Common myeloid progenitor, CD34-positive (primary cell): ENCODE measurements around the gene POLR2A.

Source experiments
- CTCF ChIA-PET: fragments of 350-600 bp; sonication (Branson Sonifier 250); formaldehyde crosslinking; loops from one replicate; lab custom pipeline; 2021; ENCODE audit warnings: antibody characterized with exemption; lab: Charles Lee
- POLR2A ChIA-PET: fragments of 350-600 bp; sonication (Branson Sonifier 250); formaldehyde crosslinking; loops from one replicate; lab custom pipeline; 2021; ENCODE audit warnings: antibody characterized with exemption; lab: Charles Lee
- DNase-seq, 3 donors: peaks; one replicate each; pipeline versions ENCODE4 v3.0.0 to v3.0.0-alpha.2; 2013
- H3K27ac ChIP-seq, 2 experiments: 1 replicate in 1 of 2; 2 replicates in 1 of 2; pipeline ENCODE4 v1.7.0; 2013; ENCODE audit warnings: inconsistent platforms in 2 of 2, low read length in 2 of 2, mild to moderate bottlenecking in 2 of 2, low read depth in 1 of 2, moderate library complexity in 1 of 2; ENCODE audit not compliant: severe bottlenecking in 2 of 2, insufficient read depth in 1 of 2, poor library complexity in 1 of 2
- H3K27me3 ChIP-seq, 5 experiments: replicated peaks in 2 of 5; 1 replicate in 3 of 5; 2 replicates in 2 of 5; pipeline versions ENCODE4 v1.6.1 to v1.7.0; 2013; ENCODE audit warnings: low read length in 4 of 5, mild to moderate bottlenecking in 2 of 5, moderate library complexity in 2 of 5, inconsistent platforms in 1 of 5; ENCODE audit not compliant: insufficient read depth in 5 of 5, control insufficient read depth in 4 of 5
- H3K36me3 ChIP-seq, 4 experiments: 1 replicate in 2 of 4; 2 replicates in 2 of 4; pipeline versions ENCODE4 v1.6.1 to v1.7.0; 2013; ENCODE audit warnings: low read length in 3 of 4, control low read depth in 1 of 4, mild to moderate bottlenecking in 1 of 4; ENCODE audit not compliant: control insufficient read depth in 4 of 4, insufficient read depth in 4 of 4
- H3K4me1 ChIP-seq, 4 experiments: 1 replicate in 3 of 4; 2 replicates in 1 of 4; pipeline versions ENCODE4 v1.6.1 to v1.7.1; 2013; ENCODE audit warnings: low read length in 3 of 4, mild to moderate bottlenecking in 3 of 4, control low read depth in 1 of 4, inconsistent platforms in 1 of 4, moderate library complexity in 1 of 4; ENCODE audit not compliant: control insufficient read depth in 4 of 4, insufficient read depth in 4 of 4; ENCODE audit errors: control extremely low read depth in 1 of 4
- H3K4me3 ChIP-seq, 7 experiments: 1 replicate in 4 of 7; 2 replicates in 3 of 7; pipeline versions ENCODE4 v1.5.1 to v1.7.0; 2013; ENCODE audit warnings: mild to moderate bottlenecking in 7 of 7, low read length in 6 of 7, moderate library complexity in 6 of 7, inconsistent platforms in 2 of 7, low read depth in 2 of 7, control low read depth in 1 of 7; ENCODE audit not compliant: insufficient read depth in 4 of 7, control insufficient read depth in 1 of 7; ENCODE audit errors: extremely low read depth in 1 of 7
- H3K9me3 ChIP-seq, 5 experiments: 1 replicate in 4 of 5; 2 replicates in 1 of 5; pipeline versions ENCODE4 v1.6.1 to v1.7.1; 2013; ENCODE audit warnings: low read length in 4 of 5, mild to moderate bottlenecking in 2 of 5, inconsistent platforms in 1 of 5, low read depth in 1 of 5, moderate library complexity in 1 of 5; ENCODE audit not compliant: control insufficient read depth in 4 of 5, insufficient read depth in 2 of 5; ENCODE audit errors: control extremely low read depth in 1 of 5
- WGBS: methylation state at CpG from one replicate; pipeline ENCODE4 v1.1.5; 2013; ENCODE audit not compliant: insufficient coverage; 5-methylcytosine and 5-hydroxymethylcytosine counted together

The POLR2A gene

DNA sequence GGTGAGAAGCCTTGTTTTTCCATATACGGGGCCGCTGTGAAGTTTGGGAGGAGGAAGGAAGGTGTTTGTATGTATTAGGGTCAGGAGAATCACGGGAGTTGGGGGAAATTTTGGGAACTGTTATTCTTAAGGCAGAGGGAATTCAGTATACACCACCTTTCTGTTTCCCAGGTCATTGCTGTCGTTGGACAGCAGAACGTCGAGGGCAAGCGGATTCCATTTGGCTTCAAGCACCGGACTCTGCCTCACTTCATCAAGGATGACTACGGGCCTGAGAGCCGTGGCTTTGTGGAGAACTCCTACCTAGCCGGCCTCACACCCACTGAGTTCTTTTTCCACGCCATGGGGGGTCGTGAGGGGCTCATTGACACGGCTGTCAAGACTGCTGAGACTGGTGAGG is 17.6 kb downstream of the POLR2A start:
- H3K27me3 ChIP-seq = no peaks in the 10 kb centered on the region
- DNase-seq = no peak
- ChIA-PET CTCF (interaction anchor here (1.4 to 4.1 kb wide), 3 partner anchors 14 to 65 kb away, joined by 3 to 20 read pairs (median 7); partner anchors contain the start of genes SENP3 and TNFSF13), POLR2A (interaction anchor here (1.1 kb wide), 1 partner anchor 15 kb away, joined by 3 read pairs; no protein-coding TSS in a partner anchor)
- H3K9me3 ChIP-seq = no peaks in the 10 kb centered on the region
- no peak overlapping the region for H3K4me3 ChIP-seq
- WGBS = 92% methylated on average over 13 of the region's 14 CpGs
- no peak overlapping the region for H3K27ac ChIP-seq
- H3K36me3 ChIP-seq = peaks cover 32 to 92% (median 76%) of the 10 kb centered on the region in 4 experiments
- no peaks in the 10 kb centered on the region for H3K4me1 ChIP-seq

DNA sequence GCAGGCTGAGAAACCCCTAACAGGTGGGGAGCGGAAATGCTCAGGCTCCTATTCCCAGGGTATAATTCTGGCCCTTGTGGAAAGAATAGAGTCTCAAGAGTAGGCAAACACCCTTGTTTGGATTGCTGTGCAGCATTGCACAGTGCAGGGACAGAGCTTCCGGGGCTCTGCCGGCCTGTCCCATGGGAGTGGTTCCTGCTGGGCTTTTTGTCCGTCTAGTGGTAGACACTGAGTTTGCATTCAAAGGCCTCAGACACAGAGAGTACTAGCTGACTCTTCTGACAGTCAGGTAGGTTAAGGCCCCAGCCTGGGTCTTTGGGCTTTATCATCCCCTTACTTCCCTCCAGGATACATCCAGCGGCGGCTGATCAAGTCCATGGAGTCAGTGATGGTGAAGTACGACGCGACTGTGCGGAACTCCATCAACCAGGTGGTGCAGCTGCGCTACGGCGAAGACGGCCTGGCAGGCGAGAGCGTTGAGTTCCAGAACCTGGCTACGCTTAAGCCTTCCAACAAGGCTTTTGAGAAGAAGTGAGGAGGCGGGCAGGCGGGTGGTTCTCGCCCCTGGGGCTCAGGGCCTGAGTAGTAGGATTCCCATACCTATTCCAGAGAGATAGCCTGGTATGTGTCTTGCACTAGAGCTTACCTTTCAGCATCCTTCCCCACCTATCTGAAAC is 18.1 kb downstream of the POLR2A start:
- 96% methylated on average over 15 of the region's 20 CpGs for WGBS

DNA sequence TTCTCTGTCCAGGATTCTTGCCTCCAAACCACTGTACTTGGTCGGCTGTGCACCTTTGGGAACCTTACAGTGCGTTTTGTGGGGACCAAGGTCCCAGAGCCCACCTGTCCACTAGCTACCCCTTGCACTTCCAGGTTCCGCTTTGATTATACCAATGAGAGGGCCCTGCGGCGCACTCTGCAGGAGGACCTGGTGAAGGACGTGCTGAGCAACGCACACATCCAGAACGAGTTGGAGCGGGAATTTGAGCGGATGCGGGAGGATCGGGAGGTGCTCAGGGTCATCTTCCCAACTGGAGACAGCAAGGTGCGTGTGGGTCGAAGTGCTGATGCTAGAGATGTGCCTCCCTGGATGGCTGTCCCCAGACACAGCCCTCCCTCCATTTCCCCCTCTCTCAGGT is 18.8 kb downstream of the POLR2A start:
- 96% methylated on average over 13 of the region's 14 CpGs for WGBS
- CTCF ChIA-PET = interaction anchor here (0.7 to 4.1 kb wide), 11 partner anchors 9 to 149 kb away, joined by 3 to 20 read pairs (median 4); partner anchors contain the start of genes SENP3, TMEM95 and TNFSF13
- H3K36me3 ChIP-seq = peaks cover 29 to 90% (median 73%) of the 10 kb centered on the region in 4 experiments
- H3K27me3 ChIP-seq = no peaks in the 10 kb centered on the region
- no peak overlapping the region for H3K27ac ChIP-seq
- POLR2A ChIA-PET = interaction anchor here (1.0 kb wide), 1 partner anchor 66 kb away, joined by 4 read pairs; no protein-coding TSS in a partner anchor
- no peaks in the 10 kb centered on the region for H3K4me1 ChIP-seq
- H3K9me3 ChIP-seq = no peaks in the 10 kb centered on the region
- peak in 1 of 3 donors; percentile 40 for DNase-seq
- H3K4me3 ChIP-seq = no peak overlapping the region

More for the DNA sequence above, 18.1 kb downstream of the POLR2A start:
- CTCF ChIA-PET = interaction anchor here (0.7 to 4.1 kb wide), 9 partner anchors 8 to 149 kb away, joined by 3 to 20 read pairs (median 4); partner anchors contain the start of genes SENP3, TMEM95 and TNFSF13
- no peak for DNase-seq
- H3K27ac ChIP-seq = no peak overlapping the region
- POLR2A ChIA-PET = interaction anchor here (1.0 to 1.1 kb wide), 2 partner anchors 16 to 65 kb away, joined by 3 to 4 read pairs; no protein-coding TSS in a partner anchor
- no peak overlapping the region for H3K4me3 ChIP-seq
- peaks cover 29 to 92% (median 76%) of the 10 kb centered on the region in 4 experiments for H3K36me3 ChIP-seq
- H3K4me1 ChIP-seq = no peaks in the 10 kb centered on the region
- H3K9me3 ChIP-seq = no peaks in the 10 kb centered on the region
- H3K27me3 ChIP-seq = no peaks in the 10 kb centered on the region

DNA sequence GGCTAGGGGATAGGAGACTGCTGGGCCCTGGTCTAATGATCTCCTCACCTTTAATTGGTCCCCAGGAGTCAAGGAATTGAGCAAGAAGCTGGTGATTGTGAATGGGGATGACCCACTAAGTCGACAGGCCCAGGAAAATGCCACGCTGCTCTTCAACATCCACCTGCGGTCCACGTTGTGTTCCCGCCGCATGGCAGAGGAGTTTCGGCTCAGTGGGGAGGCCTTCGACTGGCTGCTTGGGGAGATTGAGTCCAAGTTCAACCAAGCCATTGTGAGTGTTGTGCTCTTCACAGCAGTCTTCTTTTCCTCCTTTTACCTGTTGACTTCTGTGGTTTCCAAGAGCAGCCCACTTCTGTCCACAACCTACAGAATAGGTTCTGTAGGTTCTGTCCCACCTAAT is 19.4 kb downstream of the POLR2A start:
- DNase-seq = no peak
- Histone ChIP-seq H3K4me3 (no peak overlapping the region), H3K4me1 (no peaks in the 10 kb centered on the region), H3K27me3 (no peaks in the 10 kb centered on the region), H3K9me3 (no peaks in the 10 kb centered on the region), H3K36me3 (peaks cover 25 to 90% (median 73%) of the 10 kb centered on the region in 4 experiments), H3K27ac (no peak overlapping the region)
- POLR2A ChIA-PET = interaction anchor here (0.7 kb wide), 1 partner anchor 190 kb away, joined by 6 read pairs; no protein-coding TSS in a partner anchor
- WGBS = 91% methylated on average over 8 of the region's 8 CpGs
- CTCF ChIA-PET = interaction anchor here (1.0 to 4.1 kb wide), 7 partner anchors 10 to 147 kb away, joined by 4 to 20 read pairs (median 5); partner anchors contain the start of genes SENP3 and TNFSF13

DNA sequence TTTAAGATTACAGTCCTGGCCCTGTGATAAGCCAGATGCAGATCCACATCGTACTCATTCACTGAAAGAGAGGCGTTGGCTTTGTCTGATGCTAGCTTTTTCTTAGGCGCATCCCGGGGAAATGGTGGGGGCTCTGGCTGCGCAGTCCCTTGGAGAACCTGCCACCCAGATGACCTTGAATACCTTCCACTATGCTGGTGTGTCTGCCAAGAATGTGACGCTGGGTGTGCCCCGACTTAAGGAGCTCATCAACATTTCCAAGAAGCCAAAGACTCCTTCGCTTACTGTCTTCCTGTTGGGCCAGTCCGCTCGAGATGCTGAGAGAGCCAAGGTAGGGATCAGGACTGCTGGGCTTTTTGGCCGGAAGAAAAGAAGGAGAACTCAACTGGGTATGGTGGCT is 24.0 kb downstream of the POLR2A start:
- no peaks in the 10 kb centered on the region for H3K27me3 ChIP-seq
- WGBS = 98% methylated on average over 10 of the region's 11 CpGs
- no peak overlapping the region for H3K4me3 ChIP-seq
- no peak overlapping the region for H3K27ac ChIP-seq
- H3K4me1 ChIP-seq = no peaks in the 10 kb centered on the region
- ChIA-PET POLR2A (interaction anchor here (0.8 to 1.9 kb wide), 2 partner anchors 51 to 52 kb away, joined by 3 to 4 read pairs; partner anchors contain the start of gene TNFSF13), CTCF (interaction anchor here (0.6 to 18.4 kb wide), 6 partner anchors 8 to 153 kb away, joined by 3 to 515 read pairs (median 4); partner anchors contain the start of genes SENP3, TMEM95, TNFSF12 and TNFSF13)
- peaks cover 26 to 90% (median 69%) of the 10 kb centered on the region in 4 experiments for H3K36me3 ChIP-seq
- DNase-seq = no peak
- H3K9me3 ChIP-seq = no peaks in the 10 kb centered on the region

DNA sequence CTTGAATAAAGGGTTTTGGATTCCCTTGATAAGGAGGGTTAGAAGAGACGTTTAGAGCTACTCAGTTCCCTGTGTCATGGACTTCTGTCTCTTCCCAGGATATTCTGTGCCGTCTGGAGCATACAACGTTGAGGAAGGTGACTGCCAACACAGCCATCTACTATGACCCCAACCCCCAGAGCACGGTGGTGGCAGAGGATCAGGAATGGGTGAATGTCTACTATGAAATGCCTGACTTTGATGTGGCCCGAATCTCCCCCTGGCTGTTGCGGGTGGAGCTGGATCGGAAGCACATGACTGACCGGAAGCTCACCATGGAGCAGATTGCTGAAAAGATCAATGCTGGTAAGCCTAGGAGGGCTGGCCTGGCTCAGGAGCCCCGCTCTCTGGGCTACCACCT is 24.7 kb downstream of the POLR2A start:
- Histone ChIP-seq H3K4me3 (no peak overlapping the region), H3K9me3 (no peaks in the 10 kb centered on the region), H3K4me1 (no peaks in the 10 kb centered on the region), H3K36me3 (peaks cover 23 to 90% (median 67%) of the 10 kb centered on the region in 4 experiments), H3K27me3 (no peaks in the 10 kb centered on the region), H3K27ac (no peak overlapping the region)
- ChIA-PET POLR2A (interaction anchor here (1.9 kb wide), 1 partner anchor 52 kb away, joined by 4 read pairs; no protein-coding TSS in a partner anchor), CTCF (interaction anchor here (0.6 to 18.4 kb wide), 5 partner anchors 10 to 154 kb away, joined by 3 to 515 read pairs (median 5); partner anchors contain the start of genes SENP3, TMEM95, TNFSF12 and TNFSF13)
- no peak for DNase-seq
- 100% methylated on average over 6 of the region's 9 CpGs for WGBS
